Measurements from ENCODE around the gene ARHGAP8.

DNA sequence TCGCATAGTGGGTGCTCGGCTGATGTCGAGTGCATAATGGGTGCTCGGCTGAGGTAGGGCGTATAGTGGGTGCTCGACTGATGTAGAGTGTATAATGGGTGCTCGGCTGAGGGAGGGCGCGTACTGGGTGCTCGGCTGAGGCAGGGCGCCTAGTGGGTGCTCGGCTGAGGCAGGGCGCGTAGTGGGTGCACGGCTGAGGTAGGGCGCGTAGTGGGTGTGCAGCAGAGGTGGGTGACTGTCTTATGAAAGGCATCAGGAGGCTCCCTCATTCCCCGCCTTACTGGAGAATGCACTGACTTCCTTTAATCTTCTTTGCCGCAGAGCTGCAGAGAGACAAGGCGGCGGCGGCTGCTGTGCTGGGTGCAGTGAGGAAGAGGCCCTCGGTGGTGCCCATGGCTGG is 33.8 kb downstream of the ARHGAP8 start:
- TF ChIP-seq, protein P1, sequence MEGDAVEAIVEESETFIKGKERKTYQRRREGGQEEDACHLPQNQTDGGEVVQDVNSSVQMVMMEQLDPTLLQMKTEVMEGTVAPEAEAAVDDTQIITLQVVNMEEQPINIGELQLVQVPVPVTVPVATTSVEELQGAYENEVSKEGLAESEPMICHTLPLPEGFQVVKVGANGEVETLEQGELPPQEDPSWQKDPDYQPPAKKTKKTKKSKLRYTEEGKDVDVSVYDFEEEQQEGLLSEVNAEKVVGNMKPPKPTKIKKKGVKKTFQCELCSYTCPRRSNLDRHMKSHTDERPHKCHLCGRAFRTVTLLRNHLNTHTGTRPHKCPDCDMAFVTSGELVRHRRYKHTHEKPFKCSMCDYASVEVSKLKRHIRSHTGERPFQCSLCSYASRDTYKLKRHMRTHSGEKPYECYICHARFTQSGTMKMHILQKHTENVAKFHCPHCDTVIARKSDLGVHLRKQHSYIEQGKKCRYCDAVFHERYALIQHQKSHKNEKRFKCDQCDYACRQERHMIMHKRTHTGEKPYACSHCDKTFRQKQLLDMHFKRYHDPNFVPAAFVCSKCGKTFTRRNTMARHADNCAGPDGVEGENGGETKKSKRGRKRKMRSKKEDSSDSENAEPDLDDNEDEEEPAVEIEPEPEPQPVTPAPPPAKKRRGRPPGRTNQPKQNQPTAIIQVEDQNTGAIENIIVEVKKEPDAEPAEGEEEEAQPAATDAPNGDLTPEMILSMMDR (conservative IDR thresholded peaks at IDR 0.05; ENCODE audit: low read length), result no peak
- no peak for TF ChIP-seq EZH2phosphoT487 (IDR thresholded peaks at IDR 0.05; ENCODE audit: borderline replicate concordance, low read depth, low read length)
